Measurements from ENCODE around the gene CYBA. TPM values are rescaled to one million over a fixed set of nuclear protein-coding genes. Genes with fewer than 3 reads are reported as not detected.

CYBA gene
- total and polyA plus RNA-seq, 2 of the 4 experiments (the other 2 are of a cell fraction): 65.6 to 169 TPM

- DNase-seq (no peak), ATAC-seq (ENCODE audit: low read depth) (no peak)
- dilution Hi-C loops (cut with HindIII; ENCODE audit: low sequenced_read_pairs, unreplicated experiment) (no loop called here), intact Hi-C loops (cut with micrococcal nuclease) (no loop called here), in situ Hi-C loops (cut with MboI; ENCODE audit: low sequenced_read_pairs) (no loop called here)
- H4K8ac ChIP-seq (ENCODE audit: low read depth in 2 of 2, low read length in 2 of 2): peak overlapping the region in 1 of 2 experiments; percentile 60; a peak in 1 of 4 replicates
- H3K9ac ChIP-seq (ENCODE audit: low read depth, low read length): peak overlapping the region; percentile 33
- peak overlapping the region; percentile 71 for H3K4ac ChIP-seq (ENCODE audit: low read depth, low read length)
- no peaks in the 10 kb centered on the region for H3K27me3 ChIP-seq (ENCODE audit: control insufficient read depth, insufficient read depth, low read length)
- peaks cover 13% of the 10 kb centered on the region for H3K36me3 ChIP-seq (ENCODE audit: control insufficient read depth, insufficient read depth, low read length)
- peaks cover 0 to 20% of the 10 kb centered on the region in 2 experiments; a peak in 1 of 4 replicates for H3K79me1 ChIP-seq (ENCODE audit: low read depth in 1 of 2, low read length in 2 of 2)
- 77% methylated on average over 9 of the region's 24 CpGs; no CpG with 5 or more reads in 1 of the 2 experiments for WGBS, 2 experiments (ENCODE audit: extremely low coverage in 2 of 2, insufficient read length in 1 of 2)
- peak overlapping the region; percentile 95 for H2AFZ ChIP-seq (replicated peaks; ENCODE audit: low read length, poor library complexity)
- H3K9me1 ChIP-seq (ENCODE audit: insufficient read depth, low read length): no peaks in the 10 kb centered on the region
- POLR2A ChIA-PET (ENCODE audit: unreplicated experiment): no interaction called here
- H4K91ac ChIP-seq (ENCODE audit: insufficient read depth, low read depth, low read length): no peak overlapping the region
- H3K4me1 ChIP-seq (ENCODE audit: control insufficient read depth, insufficient read depth, low read length): peaks cover 5% of the 10 kb centered on the region; the same call in 1 of the 2 replicates
- TF ChIP-seq POLR2A (IDR thresholded peaks at IDR 0.05; ENCODE audit: low read depth, low read length) (no peak), MAFK (IDR thresholded peaks at IDR 0.05; ENCODE audit: low read depth, low read length) (no peak), ELK1 (IDR thresholded peaks at IDR 0.05; ENCODE audit: borderline replicate concordance, low read depth, low read length) (no peak), NFE2L2 (IDR thresholded peaks at IDR 0.05; ENCODE audit: low read depth, low read length) (no peak), CHD1 (IDR thresholded peaks at IDR 0.05; ENCODE audit: low read depth, low read length) (no peak), SMC3 (IDR thresholded peaks at IDR 0.05; ENCODE audit: low read depth, low read length) (no peak), RAD21 (IDR thresholded peaks at IDR 0.05; ENCODE audit: low read length) (no peak), CTCF (conservative IDR thresholded peaks at IDR 0.05; ENCODE audit: low read depth, low read length) (no peak), FOS (IDR thresholded peaks at IDR 0.05; ENCODE audit: low read depth, low read length) (no peak), MXI1 (IDR thresholded peaks at IDR 0.05; ENCODE audit: borderline replicate concordance, low read depth, low read length) (no peak), RCOR1 (IDR thresholded peaks at IDR 0.05; ENCODE audit: insufficient replicate concordance, low read length) (no peak), MAZ (IDR thresholded peaks at IDR 0.05; ENCODE audit: borderline replicate concordance, low read depth, low read length) (no peak), BHLHE40 (IDR thresholded peaks at IDR 0.05; ENCODE audit: low read depth, low read length) (no peak), CEBPB (IDR thresholded peaks at IDR 0.05; ENCODE audit: low read depth, low read length) (no peak)
- TF ChIP-seq, protein P1, sequence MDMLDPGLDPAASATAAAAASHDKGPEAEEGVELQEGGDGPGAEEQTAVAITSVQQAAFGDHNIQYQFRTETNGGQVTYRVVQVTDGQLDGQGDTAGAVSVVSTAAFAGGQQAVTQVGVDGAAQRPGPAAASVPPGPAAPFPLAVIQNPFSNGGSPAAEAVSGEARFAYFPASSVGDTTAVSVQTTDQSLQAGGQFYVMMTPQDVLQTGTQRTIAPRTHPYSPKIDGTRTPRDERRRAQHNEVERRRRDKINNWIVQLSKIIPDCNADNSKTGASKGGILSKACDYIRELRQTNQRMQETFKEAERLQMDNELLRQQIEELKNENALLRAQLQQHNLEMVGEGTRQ (IDR thresholded peaks at IDR 0.05; ENCODE audit: low read depth, low read length): no peak
- H2BK120ac ChIP-seq (ENCODE audit: low read depth, low read length): no peak overlapping the region
- H4K5ac ChIP-seq (ENCODE audit: low read depth, low read length): 0 out of 2 replicates have a peak overlapping the region, but pooled peaks have one; percentile 1
- no peak overlapping the region for H2BK20ac ChIP-seq (ENCODE audit: low read depth, low read length)
- no peak overlapping the region for H3K18ac ChIP-seq (ENCODE audit: low read depth, low read length)
- peak overlapping the region; percentile 87 for H2AK5ac ChIP-seq (ENCODE audit: low read depth, low read length)
- no peak overlapping the region for H2BK15ac ChIP-seq (ENCODE audit: low read depth, low read length)
- no peaks in the 10 kb centered on the region for H3K9me3 ChIP-seq (ENCODE audit: control insufficient read depth, insufficient read depth, low read length)
- H3K4me2 ChIP-seq (ENCODE audit: low read depth, low read length): peak overlapping the region; percentile 64
- H2AK9ac ChIP-seq (replicated peaks; ENCODE audit: low read depth, low read length, poor library complexity): peak overlapping the region; percentile 94
- peak overlapping the region; percentile 93 for H3K4me3 ChIP-seq (ENCODE audit: insufficient read depth, low read depth, low read length)
- no peak overlapping the region; the same call in 1 of the 2 replicates for H3K27ac ChIP-seq (ENCODE audit: insufficient read depth, low read length)
- peaks cover 3% of the 10 kb centered on the region; the same call in 1 of the 2 replicates for H4K20me1 ChIP-seq (ENCODE audit: insufficient read depth, low read length)
- H3K23ac ChIP-seq (ENCODE audit: low read depth, low read length): no peak overlapping the region
- CTCF ChIA-PET: no interaction called here
- H3K14ac ChIP-seq (replicated peaks; ENCODE audit: low read depth, low read length): peak overlapping the region; percentile 37; the same call in 1 of the 2 replicates
- H3K56ac ChIP-seq (ENCODE audit: extremely low read depth, insufficient read depth, low read length): no peak overlapping the region
- BruUV-seq (replicated peaks): no TSS peak
- H2BK5ac ChIP-seq (ENCODE audit: low read depth, low read length, poor library complexity, severe bottlenecking): no peak overlapping the region
Measured at GRCh38 chr16:88651276-88651988, 579 bp upstream of the CYBA start.

Data from IMR-90 (cell line).